ENCODE measurements around the gene CNTNAP3B. TPM values are rescaled to one million over a fixed set of nuclear protein-coding genes. Genes with fewer than 3 reads are reported as not detected.
"Not testable (repeated sequence)": the region's sequence is repeated elsewhere in the genome, so short reads cannot be mapped to it uniquely, and the experiment has no call there.

The CNTNAP3B gene
- total RNA-seq (2012; rRNA removed): under 0.01 and 0.87 TPM in 2 replicates

- not testable (repeated sequence) for H3K9ac ChIP-seq (ENCODE audit: low read depth, low read length); H3K4me3 ChIP-seq (ENCODE audit: low read length); H3K36me3 ChIP-seq (ENCODE audit: insufficient read depth, low read length); H3K4me1 ChIP-seq (ENCODE audit: control insufficient read depth, insufficient read depth, low read length); H3K27me3 ChIP-seq (ENCODE audit: control insufficient read depth, insufficient read depth, low read length); H3K4me2 ChIP-seq (ENCODE audit: low read length); H3K9me3 ChIP-seq (replicated peaks; ENCODE audit: low read length)
Measured at GRCh38 chr9:42129073-42129729, at the start of gene CNTNAP3B. TSS of gene CNTNAP3B (minus strand) at chr9:42129426. CDS start at chr9:42129094, 332 bp downstream.

GRCh38 chr9:42160299-42160698 lies 31.1 kb upstream of the CNTNAP3B start:
- H3K27me3 ChIP-seq (ENCODE audit: control insufficient read depth, insufficient read depth, low read length); H3K9ac ChIP-seq (ENCODE audit: low read depth, low read length); H3K4me2 ChIP-seq (ENCODE audit: low read length): not testable (repeated sequence)

GRCh38 chr9:42127056-42127841 lies 2.0 kb downstream of the CNTNAP3B start:
- not testable (repeated sequence) for H3K36me3 ChIP-seq (ENCODE audit: insufficient read depth, low read length); H3K9ac ChIP-seq (ENCODE audit: low read depth, low read length); H3K4me1 ChIP-seq (ENCODE audit: control insufficient read depth, insufficient read depth, low read length); H3K4me3 ChIP-seq (ENCODE audit: low read length); H3K4me2 ChIP-seq (ENCODE audit: low read length); H3K27me3 ChIP-seq (ENCODE audit: control insufficient read depth, insufficient read depth, low read length); H3K9me3 ChIP-seq (replicated peaks; ENCODE audit: low read length)

More at GRCh38 chr9:42160299-42160698, 31.1 kb upstream of the CNTNAP3B start:
- H3K4me3 ChIP-seq (ENCODE audit: low read length); H3K9me3 ChIP-seq (replicated peaks; ENCODE audit: low read length); H3K4me1 ChIP-seq (ENCODE audit: control insufficient read depth, insufficient read depth, low read length); H3K36me3 ChIP-seq (ENCODE audit: insufficient read depth, low read length): not testable (repeated sequence)

- not testable (repeated sequence) for H3K9me3 ChIP-seq (replicated peaks; ENCODE audit: low read length); H3K4me3 ChIP-seq (ENCODE audit: low read length); H3K4me1 ChIP-seq (ENCODE audit: control insufficient read depth, insufficient read depth, low read length); H3K27me3 ChIP-seq (ENCODE audit: control insufficient read depth, insufficient read depth, low read length); H3K4me2 ChIP-seq (ENCODE audit: low read length); H3K36me3 ChIP-seq (ENCODE audit: insufficient read depth, low read length); H3K9ac ChIP-seq (ENCODE audit: low read depth, low read length)
Measured at GRCh38 chr9:42121007-42121406, 8.2 kb downstream of the CNTNAP3B start.

- H3K9me3 ChIP-seq (replicated peaks; ENCODE audit: low read length); H3K36me3 ChIP-seq (ENCODE audit: insufficient read depth, low read length); H3K4me2 ChIP-seq (ENCODE audit: low read length); H3K4me1 ChIP-seq (ENCODE audit: control insufficient read depth, insufficient read depth, low read length); H3K4me3 ChIP-seq (ENCODE audit: low read length); H3K27me3 ChIP-seq (ENCODE audit: control insufficient read depth, insufficient read depth, low read length); H3K9ac ChIP-seq (ENCODE audit: low read depth, low read length): not testable (repeated sequence)
Measured at GRCh38 chr9:42095929-42096328, 33.3 kb downstream of the CNTNAP3B start.

GRCh38 chr9:42084559-42084952 lies 44.7 kb downstream of the CNTNAP3B start:
- not testable (repeated sequence) for H3K9ac ChIP-seq (ENCODE audit: low read depth, low read length); H3K4me2 ChIP-seq (ENCODE audit: low read length); H3K9me3 ChIP-seq (replicated peaks; ENCODE audit: low read length); H3K27me3 ChIP-seq (ENCODE audit: control insufficient read depth, insufficient read depth, low read length); H3K4me3 ChIP-seq (ENCODE audit: low read length); H3K36me3 ChIP-seq (ENCODE audit: insufficient read depth, low read length); H3K4me1 ChIP-seq (ENCODE audit: control insufficient read depth, insufficient read depth, low read length)

- not testable (repeated sequence) for H3K27me3 ChIP-seq (ENCODE audit: control insufficient read depth, insufficient read depth, low read length); H3K4me2 ChIP-seq (ENCODE audit: low read length); H3K4me3 ChIP-seq (ENCODE audit: low read length); H3K4me1 ChIP-seq (ENCODE audit: control insufficient read depth, insufficient read depth, low read length); H3K9ac ChIP-seq (ENCODE audit: low read depth, low read length); H3K36me3 ChIP-seq (ENCODE audit: insufficient read depth, low read length); H3K9me3 ChIP-seq (replicated peaks; ENCODE audit: low read length)
Measured at GRCh38 chr9:42083877-42084558, 45.2 kb downstream of the CNTNAP3B start.

GRCh38 chr9:42080376-42080775 lies 48.9 kb downstream of the CNTNAP3B start:
- H3K4me3 ChIP-seq (ENCODE audit: low read length); H3K36me3 ChIP-seq (ENCODE audit: insufficient read depth, low read length); H3K4me1 ChIP-seq (ENCODE audit: control insufficient read depth, insufficient read depth, low read length); H3K9ac ChIP-seq (ENCODE audit: low read depth, low read length); H3K27me3 ChIP-seq (ENCODE audit: control insufficient read depth, insufficient read depth, low read length); H3K9me3 ChIP-seq (replicated peaks; ENCODE audit: low read length); H3K4me2 ChIP-seq (ENCODE audit: low read length): not testable (repeated sequence)

GRCh38 chr9:42074868-42075267 lies 54.4 kb downstream of the CNTNAP3B start:
- H3K27me3 ChIP-seq (ENCODE audit: control insufficient read depth, insufficient read depth, low read length); H3K9me3 ChIP-seq (replicated peaks; ENCODE audit: low read length): not testable (repeated sequence)

GRCh38 chr9:42071026-42071425 lies 58.2 kb downstream of the CNTNAP3B start:
- not testable (repeated sequence) for H3K9me3 ChIP-seq (replicated peaks; ENCODE audit: low read length); H3K4me2 ChIP-seq (ENCODE audit: low read length); H3K27me3 ChIP-seq (ENCODE audit: control insufficient read depth, insufficient read depth, low read length); H3K4me3 ChIP-seq (ENCODE audit: low read length); H3K36me3 ChIP-seq (ENCODE audit: insufficient read depth, low read length); H3K9ac ChIP-seq (ENCODE audit: low read depth, low read length); H3K4me1 ChIP-seq (ENCODE audit: control insufficient read depth, insufficient read depth, low read length)

More at GRCh38 chr9:42074868-42075267, 54.4 kb downstream of the CNTNAP3B start:
- H3K4me3 ChIP-seq (ENCODE audit: low read length); H3K4me1 ChIP-seq (ENCODE audit: control insufficient read depth, insufficient read depth, low read length); H3K36me3 ChIP-seq (ENCODE audit: insufficient read depth, low read length); H3K4me2 ChIP-seq (ENCODE audit: low read length); H3K9ac ChIP-seq (ENCODE audit: low read depth, low read length): not testable (repeated sequence)

- H3K36me3 ChIP-seq (ENCODE audit: insufficient read depth, low read length); H3K4me1 ChIP-seq (ENCODE audit: control insufficient read depth, insufficient read depth, low read length); H3K4me2 ChIP-seq (ENCODE audit: low read length); H3K4me3 ChIP-seq (ENCODE audit: low read length); H3K27me3 ChIP-seq (ENCODE audit: control insufficient read depth, insufficient read depth, low read length); H3K9me3 ChIP-seq (replicated peaks; ENCODE audit: low read length); H3K9ac ChIP-seq (ENCODE audit: low read depth, low read length): not testable (repeated sequence)
Measured at GRCh38 chr9:42070035-42070799, 59.0 kb downstream of the CNTNAP3B start.

All from skeletal muscle satellite cell (primary cell).